HG03460 (cell line): ENCODE measurements around the gene CYP2W1.
"Not testable (repeated sequence)": the region's sequence is repeated elsewhere in the genome, so short reads cannot be mapped to it uniquely, and the experiment has no call there.

Experiments used
- ATAC-seq: cut with Tn5 transposase; IDR thresholded peaks from one replicate; pipeline ENCODE4 v1.9.1; 2021; ENCODE audit not compliant: unreplicated experiment

The CYP2W1 gene

DNA sequence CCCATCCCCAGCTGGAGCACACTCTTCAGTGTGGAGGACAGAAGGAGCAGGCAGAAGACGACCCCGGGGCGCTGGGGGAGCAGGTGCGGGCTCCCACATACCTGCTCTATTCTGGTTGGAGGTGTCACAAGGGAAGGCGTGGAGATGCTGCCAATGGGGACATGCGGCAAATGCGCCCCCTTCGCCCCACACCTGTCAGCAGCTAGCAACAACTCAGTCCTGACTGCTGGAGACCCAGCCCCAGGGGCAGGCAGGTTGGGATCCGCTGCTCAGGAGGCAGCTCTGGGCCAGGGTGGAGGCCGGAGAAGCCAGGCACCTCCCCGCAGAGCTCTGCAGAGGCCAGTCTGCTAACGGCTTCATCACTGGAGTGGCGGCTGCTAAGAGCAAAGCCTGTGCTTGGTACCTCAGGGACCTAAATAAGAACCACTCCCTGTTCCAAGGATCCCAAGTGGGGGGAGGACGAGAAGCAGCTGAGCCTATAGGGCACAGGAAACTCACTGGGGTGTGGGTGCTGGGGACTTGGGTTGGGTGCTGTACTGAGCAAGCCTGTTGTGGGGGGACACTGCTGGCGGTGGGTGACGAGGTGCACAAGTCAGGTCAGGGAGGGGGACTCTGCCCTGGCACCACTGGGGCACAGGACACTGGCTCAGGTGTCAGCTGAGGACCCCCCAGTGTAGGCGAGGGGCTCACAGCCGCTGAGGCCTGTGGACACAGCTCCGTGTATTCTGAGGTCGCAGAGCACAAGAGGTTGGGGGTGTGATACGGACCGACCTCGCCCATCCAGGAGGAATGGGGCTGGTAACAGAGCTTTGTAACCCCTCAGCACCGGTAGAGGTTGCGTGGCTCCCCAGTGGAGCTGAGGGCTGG lies 42.1 kb downstream of the CYP2W1 start:
- no peak for ATAC-seq

- ATAC-seq: no peak
These were observed 43.0 kb downstream of the CYP2W1 start for GRCh38 chr7:1025743-1026581.

- no peak for ATAC-seq
These were observed 43.8 kb downstream of the CYP2W1 start for GRCh38 chr7:1026721-1027161.

DNA sequence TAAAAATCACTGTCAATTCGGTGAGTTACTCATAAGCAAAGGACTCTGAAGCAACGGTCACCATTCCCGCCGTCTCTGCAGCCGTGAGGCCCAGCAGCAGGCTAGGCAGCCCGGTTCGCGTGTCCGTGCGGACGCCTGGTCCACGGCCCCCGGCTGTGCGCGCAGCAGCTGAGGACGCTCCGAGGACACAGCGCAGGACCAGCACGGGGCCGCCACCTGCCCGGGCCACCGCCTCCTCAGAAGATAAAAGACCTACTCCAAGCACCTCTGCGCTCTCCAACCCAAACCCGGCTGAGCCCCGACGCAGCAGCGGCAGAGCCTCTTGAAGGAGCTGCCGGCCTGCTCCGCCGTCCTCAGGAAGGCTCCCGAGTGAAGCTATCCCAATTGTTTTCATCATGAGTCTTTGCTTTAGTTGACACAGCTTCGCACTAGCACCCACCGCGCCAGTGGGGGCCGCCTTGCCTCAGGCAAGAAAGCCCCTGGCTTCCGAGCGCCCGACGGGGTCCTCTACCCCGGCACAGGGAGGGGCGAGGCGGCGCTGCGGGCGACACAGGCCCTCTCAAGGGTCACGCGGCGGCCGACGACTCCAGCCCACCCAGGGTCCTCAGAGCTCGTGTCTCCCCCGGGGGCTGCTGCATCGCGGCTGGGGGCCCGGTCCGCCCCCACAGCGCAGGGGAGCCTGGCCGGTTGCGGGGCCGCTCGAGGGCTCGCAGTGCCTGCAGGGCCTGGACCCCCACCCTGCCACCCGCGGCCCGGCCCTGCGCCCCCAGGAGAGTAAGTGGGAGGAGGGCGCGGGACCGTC lies 44.5 kb downstream of the CYP2W1 start:
- peak; percentile 0 for ATAC-seq

DNA sequence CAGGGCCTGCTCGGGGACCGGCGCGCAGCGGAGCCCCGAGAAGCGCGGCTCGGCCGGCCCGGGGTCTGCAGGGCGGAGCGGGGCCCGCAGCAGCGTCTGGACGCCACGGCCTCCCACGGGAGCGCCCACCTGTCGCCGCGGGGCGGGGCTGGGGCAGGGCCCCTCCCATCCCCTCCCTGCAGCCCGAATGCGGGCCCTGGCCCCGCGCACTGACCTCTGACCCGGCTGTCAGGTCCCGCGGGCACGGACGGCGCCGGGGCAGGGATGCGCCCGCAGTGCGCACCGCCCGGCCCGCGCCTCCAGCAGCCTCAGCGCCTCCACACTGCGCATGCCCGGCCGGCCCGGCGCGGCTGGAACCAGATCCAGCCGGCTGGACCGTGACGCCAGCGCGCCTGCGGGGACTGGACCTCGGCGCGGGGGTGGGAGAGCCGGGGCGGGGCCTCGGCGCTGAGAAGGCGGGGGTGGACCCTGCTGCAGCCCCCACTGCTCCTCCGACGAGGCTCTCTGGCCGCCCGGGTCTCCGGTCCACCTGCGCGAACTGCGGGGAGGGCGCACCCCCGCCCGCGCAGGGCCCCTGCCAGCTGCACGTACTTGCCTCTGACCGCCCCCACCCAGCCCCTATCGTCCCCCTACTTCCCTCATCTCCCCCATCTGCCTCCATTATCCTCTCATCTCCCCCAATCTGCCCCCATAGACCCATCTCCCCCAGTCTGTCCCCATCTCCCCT lies 45.2 kb downstream of the CYP2W1 start:
- ATAC-seq: peak; percentile 41

DNA sequence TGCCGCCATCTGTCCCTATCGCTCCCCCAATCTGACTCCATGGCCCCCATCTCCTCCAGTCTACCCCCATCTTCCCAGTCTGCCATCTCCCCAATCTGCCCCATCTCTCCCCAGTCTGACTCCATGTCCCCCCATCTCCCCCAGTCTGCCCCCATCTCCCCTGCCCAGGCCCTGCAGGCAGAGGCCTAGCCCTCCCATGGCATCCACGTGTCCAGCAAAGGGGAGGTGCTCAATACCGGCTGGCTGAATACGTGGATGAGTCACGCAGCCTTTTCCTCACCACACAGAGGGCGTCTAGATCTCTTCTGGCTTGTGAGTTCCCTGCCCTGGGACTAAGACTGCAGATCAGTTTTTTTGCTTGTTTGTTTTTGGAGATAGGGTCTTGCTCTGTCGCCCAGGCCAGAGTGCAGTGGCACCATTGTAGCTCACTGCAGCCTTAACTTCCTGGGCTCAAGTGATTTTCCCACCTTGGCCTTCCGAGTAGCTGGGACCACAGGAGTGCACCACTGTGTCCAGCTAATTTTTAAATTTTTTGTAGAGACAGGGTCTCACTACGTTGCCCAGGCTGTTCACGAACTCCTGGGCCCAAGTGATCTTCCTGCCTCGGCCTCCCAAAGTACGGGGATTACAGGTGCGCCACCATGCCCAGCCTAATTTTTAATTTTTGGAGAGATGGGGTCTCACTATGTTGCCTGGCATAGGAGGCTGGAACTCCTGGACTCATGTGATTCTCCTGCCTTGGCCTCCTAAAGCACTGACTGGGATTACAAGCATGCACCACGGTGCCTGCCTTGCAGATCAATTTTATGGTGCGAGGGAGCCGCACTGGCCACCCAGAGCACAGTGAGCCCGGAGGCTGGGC lies 46.0 kb downstream of the CYP2W1 start:
- no peak for ATAC-seq

- no peak for ATAC-seq
These were observed 46.9 kb downstream of the CYP2W1 start for GRCh38 chr7:1029637-1030443.

DNA sequence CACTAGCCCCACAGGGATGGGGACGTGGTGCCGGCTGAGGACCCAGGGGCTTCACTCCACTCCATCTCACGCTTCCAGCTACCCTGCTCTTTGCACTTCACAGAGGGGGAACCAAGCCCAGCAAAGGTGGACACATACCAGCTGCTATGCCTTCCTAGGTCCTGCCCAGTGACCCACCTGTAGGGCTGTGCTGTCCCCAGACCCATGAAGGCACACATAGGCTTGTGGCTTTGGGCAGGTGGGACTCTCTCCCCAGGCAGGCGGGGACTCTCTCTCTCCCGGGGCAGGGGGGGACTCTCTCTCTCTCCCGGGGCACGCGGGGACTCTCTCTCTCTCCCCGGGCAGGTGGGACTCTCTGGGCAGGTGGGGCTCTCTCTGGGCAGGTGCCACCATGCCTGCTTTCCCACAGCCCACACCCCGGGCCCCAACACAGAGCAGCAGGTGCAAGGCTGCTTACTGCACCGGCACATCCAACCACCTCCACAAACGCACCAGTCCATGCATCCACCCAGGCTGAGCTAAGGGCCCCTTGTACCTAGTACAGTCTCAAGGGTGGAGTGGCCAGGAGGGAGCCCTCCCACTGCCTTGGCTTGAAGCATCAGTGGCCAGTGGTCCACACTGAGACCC lies 47.6 kb downstream of the CYP2W1 start:
- no peak for ATAC-seq

DNA sequence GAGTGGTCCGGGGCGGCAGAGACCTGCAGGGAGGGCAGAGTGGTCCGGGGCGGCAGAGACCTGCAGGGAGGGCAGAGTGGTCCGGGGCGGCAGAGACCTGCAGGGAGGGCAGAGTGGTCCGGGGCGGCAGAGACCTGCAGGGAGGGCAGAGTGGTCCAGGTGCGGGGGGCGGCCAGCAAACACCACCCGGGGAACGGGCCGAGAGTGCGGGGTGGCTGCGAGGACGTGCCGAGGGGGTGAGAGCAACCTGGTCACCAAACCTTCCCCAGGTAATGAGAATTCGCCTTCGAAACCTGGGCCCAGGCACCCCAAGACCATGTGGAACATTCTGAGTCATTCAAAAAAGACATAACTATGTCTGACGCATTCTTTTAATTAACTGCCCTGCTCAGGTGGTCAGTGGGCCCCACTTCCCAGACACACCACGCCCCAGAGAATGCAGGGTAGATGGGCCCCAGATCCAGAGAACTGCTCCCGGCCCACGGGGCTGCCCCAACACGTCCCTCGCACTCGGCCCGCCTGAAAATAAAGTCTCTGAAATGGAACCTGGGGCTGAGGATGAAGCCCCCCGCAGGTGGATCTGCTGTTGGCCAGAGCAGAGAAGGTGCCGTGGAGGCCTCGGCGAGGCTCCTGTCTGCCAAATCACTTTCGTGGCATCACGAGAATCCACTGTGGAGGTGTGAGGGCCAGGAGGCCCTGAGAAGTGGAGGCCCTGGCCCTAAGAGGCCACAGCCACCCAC lies 48.9 kb downstream of the CYP2W1 start:
- ATAC-seq: no peak

- no peak for ATAC-seq
These were observed 49.7 kb downstream of the CYP2W1 start for GRCh38 chr7:1032536-1033181.

DNA sequence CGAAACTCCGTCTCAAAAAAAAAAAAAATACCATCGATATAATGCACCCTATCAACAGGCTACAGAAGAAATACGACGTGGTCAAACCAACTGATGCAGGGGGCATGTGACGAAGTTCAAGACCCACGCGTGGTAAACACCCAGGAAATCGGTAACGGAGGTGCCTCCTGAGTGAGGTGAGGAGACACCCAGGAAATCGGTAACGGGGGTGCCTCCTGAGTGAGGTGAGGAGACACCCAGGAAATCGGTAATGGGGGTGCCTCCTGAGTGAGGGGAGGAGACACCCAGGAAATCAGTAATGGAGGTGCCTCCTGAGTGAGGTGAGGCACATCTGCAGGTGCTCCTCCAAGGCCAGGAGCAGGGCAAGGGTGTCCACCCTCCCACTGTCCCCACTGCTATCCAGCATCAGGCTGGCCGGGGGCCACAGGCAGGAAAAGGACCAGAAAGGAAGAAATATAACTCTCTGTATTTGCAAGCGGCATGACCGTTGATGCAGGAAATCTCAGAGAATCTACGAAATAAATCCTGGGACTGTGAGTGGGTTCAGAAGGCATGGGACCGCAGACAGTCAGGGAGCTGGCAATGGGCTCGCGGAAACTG lies 50.7 kb downstream of the CYP2W1 start:
- no peak for ATAC-seq

DNA sequence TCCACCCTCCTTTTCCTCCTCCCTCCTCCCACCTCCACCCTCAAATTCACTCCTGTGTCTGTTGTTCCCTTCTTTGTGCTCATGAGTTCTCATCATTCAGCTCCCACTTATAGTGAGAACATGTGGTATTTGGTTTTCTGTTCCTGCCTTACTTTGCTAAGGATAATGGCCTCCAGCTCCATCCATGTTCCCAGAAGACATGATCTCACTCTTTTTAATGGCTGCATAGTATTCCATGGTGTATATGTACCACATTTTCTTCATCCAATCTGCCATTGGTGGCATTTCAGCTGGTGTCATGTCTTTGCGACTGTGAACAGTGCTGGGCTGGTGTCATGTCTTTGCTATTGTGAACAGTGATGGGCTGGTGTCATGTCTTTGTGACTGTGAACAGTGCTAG lies 51.8 kb downstream of the CYP2W1 start:
- not testable (repeated sequence) for ATAC-seq

GRCh38 chr7:1036164-1036928 lies 53.4 kb downstream of the CYP2W1 start:
- not testable (repeated sequence) for ATAC-seq
